ENCODE data around the gene ECD.
"Not testable (repeated sequence)": the region's sequence is repeated elsewhere in the genome, so short reads cannot be mapped to it uniquely, and the experiment has no call there.

Gene ECD

DNA sequence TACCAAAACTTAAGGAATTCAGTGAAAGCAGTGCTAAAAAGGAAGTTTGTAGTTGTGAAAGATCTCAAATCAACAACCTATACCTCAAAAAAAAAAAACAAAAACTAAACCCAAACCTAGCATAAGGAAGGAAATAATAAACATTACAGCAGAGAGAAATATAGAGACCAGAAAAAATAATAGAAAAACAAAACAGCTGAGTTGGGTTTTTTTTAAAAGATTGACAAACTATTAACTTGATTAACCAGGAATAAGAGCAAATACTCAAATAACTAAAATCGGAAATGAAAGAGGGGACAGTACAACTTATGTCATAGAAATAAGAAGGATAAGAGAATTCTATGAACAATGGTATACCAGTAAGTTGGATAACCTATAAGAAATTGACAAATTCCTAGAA, 6.7 kb downstream of the ECD start:
- DNase-seq (ENCODE audit: low read depth, low spot score), result no peak
- H3K36me3 ChIP-seq (ENCODE audit: control insufficient read depth, insufficient read depth, low read length), result peaks cover 8% of the 10 kb centered on the region; the same call in 1 of the 2 replicates
- H3K27ac ChIP-seq (ENCODE audit: low read length), result no peak overlapping the region
- no CpG with 5 or more reads among the region's 1 CpG for WGBS (ENCODE audit: insufficient coverage, insufficient read length)
- H3K4me3 ChIP-seq (ENCODE audit: low read length), result no peak overlapping the region
- H3K4me1 ChIP-seq (ENCODE audit: control insufficient read depth, insufficient read depth, low read length), result no peaks in the 10 kb centered on the region
- no peaks in the 10 kb centered on the region for H3K27me3 ChIP-seq (ENCODE audit: control insufficient read depth, insufficient read depth, low read length)
- no peaks in the 10 kb centered on the region for H3K9me3 ChIP-seq (ENCODE audit: control insufficient read depth, insufficient read depth, low read length)

DNA sequence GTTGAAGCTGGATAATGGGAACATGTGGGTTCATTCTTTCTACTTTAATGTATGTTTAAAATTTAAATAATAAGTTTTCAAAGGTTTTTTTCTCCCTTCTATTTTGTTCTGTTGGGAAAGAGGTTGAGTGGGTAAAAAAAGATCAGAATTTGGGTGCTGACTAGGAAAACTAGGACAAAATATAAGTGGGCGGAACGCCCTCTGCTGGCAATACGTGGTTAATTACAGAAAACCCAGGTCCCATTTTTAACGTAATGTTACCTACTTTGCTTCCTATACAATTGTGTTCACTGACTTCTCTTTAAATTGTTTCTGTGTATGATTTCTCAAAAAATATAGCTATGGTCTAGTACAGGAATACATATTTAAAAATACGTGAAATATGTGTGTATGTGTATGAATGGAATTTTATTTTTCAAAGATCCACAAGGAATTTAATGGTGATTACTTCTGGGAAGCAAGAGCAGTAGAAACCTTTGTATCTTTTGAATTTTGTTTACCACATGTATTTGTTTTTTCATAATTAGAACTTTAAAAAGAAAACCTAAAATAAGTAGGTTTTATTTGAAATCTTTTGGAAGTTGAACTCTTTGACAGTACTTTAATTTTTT, 8.7 kb downstream of the ECD start:
- Histone ChIP-seq H3K9me3 (ENCODE audit: control insufficient read depth, insufficient read depth, low read length) (no peaks in the 10 kb centered on the region), H3K4me1 (ENCODE audit: control insufficient read depth, insufficient read depth, low read length) (no peaks in the 10 kb centered on the region), H3K4me3 (ENCODE audit: low read length) (no peak overlapping the region), H3K36me3 (ENCODE audit: control insufficient read depth, insufficient read depth, low read length) (peaks cover 8% of the 10 kb centered on the region; the same call in 1 of the 2 replicates), H3K27ac (ENCODE audit: low read length) (no peak overlapping the region), H3K27me3 (ENCODE audit: control insufficient read depth, insufficient read depth, low read length) (no peaks in the 10 kb centered on the region)
- DNase-seq (ENCODE audit: low read depth, low spot score), result peak; percentile 9
- WGBS (ENCODE audit: insufficient coverage, insufficient read length), result no CpG with 5 or more reads among the region's 5 CpGs

DNA sequence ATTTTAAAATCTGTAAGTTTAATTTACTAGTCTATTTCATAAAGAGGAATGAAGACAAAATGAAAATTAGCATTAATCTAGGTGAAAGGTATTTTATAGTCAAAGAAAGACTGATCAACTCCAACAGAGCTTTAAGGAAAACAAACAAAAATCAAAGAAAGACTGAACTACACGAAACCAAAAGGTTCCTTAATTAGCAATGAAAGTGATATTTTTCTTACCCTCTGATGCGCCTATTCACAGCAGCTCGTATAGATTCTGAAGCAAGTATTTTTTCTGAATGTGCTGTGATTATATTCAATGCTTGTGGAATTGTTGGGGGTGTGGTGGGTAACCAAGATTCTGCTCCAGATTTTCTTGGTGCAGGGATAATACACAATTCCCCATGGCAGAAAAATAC, 11.8 kb downstream of the ECD start:
- no peak for DNase-seq (ENCODE audit: low read depth, low spot score)
- WGBS (ENCODE audit: insufficient coverage, insufficient read length), result no CpG with 5 or more reads among the region's 3 CpGs
- Histone ChIP-seq H3K4me3 (ENCODE audit: low read length) (no peak overlapping the region), H3K27me3 (ENCODE audit: control insufficient read depth, insufficient read depth, low read length) (no peaks in the 10 kb centered on the region), H3K4me1 (ENCODE audit: control insufficient read depth, insufficient read depth, low read length) (no peaks in the 10 kb centered on the region), H3K36me3 (ENCODE audit: control insufficient read depth, insufficient read depth, low read length) (peaks cover 5% of the 10 kb centered on the region; the same call in 1 of the 2 replicates), H3K9me3 (ENCODE audit: control insufficient read depth, insufficient read depth, low read length) (no peaks in the 10 kb centered on the region), H3K27ac (ENCODE audit: low read length) (no peak overlapping the region)

DNA sequence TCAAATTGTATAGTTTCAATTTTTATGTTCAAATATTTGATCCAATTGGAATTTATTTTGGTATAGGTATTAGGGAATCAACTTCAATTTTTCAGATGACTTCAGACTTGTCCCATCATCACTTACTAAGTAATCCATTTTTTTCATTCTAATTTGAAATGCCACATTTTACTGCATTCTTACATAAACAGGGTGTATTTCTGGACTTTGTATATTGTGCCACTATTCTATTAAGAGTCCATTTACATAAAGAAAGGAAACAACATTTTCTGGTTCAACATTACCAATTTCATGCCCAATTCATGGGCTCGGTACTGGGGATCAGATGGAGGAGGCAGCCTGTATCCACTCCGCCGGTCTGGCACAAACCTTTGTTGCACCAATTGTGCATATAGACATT, 15.8 kb downstream of the ECD start:
- no peak for DNase-seq (ENCODE audit: low read depth, low spot score)
- Histone ChIP-seq H3K36me3 (ENCODE audit: control insufficient read depth, insufficient read depth, low read length) (peaks cover 6% of the 10 kb centered on the region; the same call in 1 of the 2 replicates), H3K9me3 (ENCODE audit: control insufficient read depth, insufficient read depth, low read length) (no peaks in the 10 kb centered on the region), H3K27ac (ENCODE audit: low read length) (no peak overlapping the region), H3K4me3 (ENCODE audit: low read length) (no peak overlapping the region), H3K4me1 (ENCODE audit: control insufficient read depth, insufficient read depth, low read length) (no peaks in the 10 kb centered on the region), H3K27me3 (ENCODE audit: control insufficient read depth, insufficient read depth, low read length) (no peaks in the 10 kb centered on the region)
- no CpG with 5 or more reads among the region's 3 CpGs for WGBS (ENCODE audit: insufficient coverage, insufficient read length)

GRCh38 chr10:73150633-73151413, 17.0 kb downstream of the ECD start:
- not testable (repeated sequence) for H3K4me3 ChIP-seq (ENCODE audit: low read length); DNase-seq (ENCODE audit: low read depth, low spot score); H3K27ac ChIP-seq (ENCODE audit: low read length); H3K27me3 ChIP-seq (ENCODE audit: control insufficient read depth, insufficient read depth, low read length); H3K9me3 ChIP-seq (ENCODE audit: control insufficient read depth, insufficient read depth, low read length); H3K4me1 ChIP-seq (ENCODE audit: control insufficient read depth, insufficient read depth, low read length); H3K36me3 ChIP-seq (ENCODE audit: control insufficient read depth, insufficient read depth, low read length)
- no CpG with 5 or more reads among the region's 8 CpGs for WGBS (ENCODE audit: insufficient coverage, insufficient read length)

- H3K4me1 ChIP-seq (ENCODE audit: control insufficient read depth, insufficient read depth, low read length), result no peaks in the 10 kb centered on the region
- no CpG with 5 or more reads among the region's 3 CpGs for WGBS (ENCODE audit: insufficient coverage, insufficient read length)
- no peaks in the 10 kb centered on the region for H3K27me3 ChIP-seq (ENCODE audit: control insufficient read depth, insufficient read depth, low read length)
- no peak for DNase-seq (ENCODE audit: low read depth, low spot score)
- no peak overlapping the region for H3K4me3 ChIP-seq (ENCODE audit: low read length)
- no peak overlapping the region for H3K27ac ChIP-seq (ENCODE audit: low read length)
- no peaks in the 10 kb centered on the region; the same call in 1 of the 2 replicates for H3K36me3 ChIP-seq (ENCODE audit: control insufficient read depth, insufficient read depth, low read length)
- no peaks in the 10 kb centered on the region for H3K9me3 ChIP-seq (ENCODE audit: control insufficient read depth, insufficient read depth, low read length)
These were observed 26.2 kb downstream of the ECD start for GRCh38 chr10:73141603-73142002.

DNA sequence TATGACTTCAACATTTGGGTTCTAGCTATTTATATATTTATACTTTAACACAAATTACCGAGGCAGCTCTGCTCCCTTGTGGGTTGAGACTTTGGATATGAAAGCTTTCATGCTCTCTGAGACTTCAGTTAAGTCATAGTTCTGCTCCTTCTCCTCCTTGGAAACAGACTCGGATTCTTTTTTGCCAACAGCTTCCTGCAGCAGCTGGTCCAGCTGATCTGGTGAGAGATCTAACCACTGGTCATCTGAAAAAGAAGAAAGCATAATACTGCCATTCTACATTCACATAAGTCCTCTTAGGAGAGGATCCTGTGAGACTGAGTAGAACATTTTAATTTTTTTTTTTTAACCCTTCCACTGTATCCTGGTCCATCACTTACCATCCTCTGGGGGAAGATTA, 28.6 kb downstream of the ECD start:
- Histone ChIP-seq H3K9me3 (ENCODE audit: control insufficient read depth, insufficient read depth, low read length) (no peaks in the 10 kb centered on the region), H3K4me3 (ENCODE audit: low read length) (no peak overlapping the region), H3K27me3 (ENCODE audit: control insufficient read depth, insufficient read depth, low read length) (no peaks in the 10 kb centered on the region), H3K27ac (ENCODE audit: low read length) (no peak overlapping the region), H3K36me3 (ENCODE audit: control insufficient read depth, insufficient read depth, low read length) (peaks cover 3% of the 10 kb centered on the region; the same call in 1 of the 2 replicates), H3K4me1 (ENCODE audit: control insufficient read depth, insufficient read depth, low read length) (no peaks in the 10 kb centered on the region)
- no CpG with 5 or more reads among the region's 2 CpGs for WGBS (ENCODE audit: insufficient coverage, insufficient read length)
- DNase-seq (ENCODE audit: low read depth, low spot score), result no peak

DNA sequence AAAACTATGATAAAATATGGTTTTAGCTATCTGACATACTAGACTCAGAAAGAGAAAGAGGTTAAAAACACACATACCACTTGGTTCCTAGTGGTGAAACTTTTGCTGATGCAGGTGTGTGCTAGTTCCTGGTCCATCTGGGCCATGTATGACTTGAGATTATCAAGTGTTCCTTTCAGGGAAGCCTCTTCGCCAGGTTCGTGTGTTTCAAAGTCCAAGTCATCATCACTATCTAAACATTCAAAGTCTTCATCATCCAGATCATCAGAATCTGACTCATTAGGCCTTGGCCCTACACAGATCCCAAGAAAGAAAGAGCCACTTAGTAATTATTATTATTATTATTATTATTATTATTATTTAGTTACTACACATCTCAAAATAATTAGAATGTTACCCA, 31.2 kb downstream of the ECD start:
- DNase-seq (ENCODE audit: low read depth, low spot score), result no peak
- peaks cover 4% of the 10 kb centered on the region; the same call in 1 of the 2 replicates for H3K36me3 ChIP-seq (ENCODE audit: control insufficient read depth, insufficient read depth, low read length)
- no peaks in the 10 kb centered on the region for H3K27me3 ChIP-seq (ENCODE audit: control insufficient read depth, insufficient read depth, low read length)
- H3K27ac ChIP-seq (ENCODE audit: low read length), result no peak overlapping the region
- WGBS (ENCODE audit: insufficient coverage, insufficient read length), result no CpG with 5 or more reads among the region's 2 CpGs
- no peaks in the 10 kb centered on the region for H3K4me1 ChIP-seq (ENCODE audit: control insufficient read depth, insufficient read depth, low read length)
- H3K4me3 ChIP-seq (ENCODE audit: low read length), result no peak overlapping the region
- H3K9me3 ChIP-seq (ENCODE audit: control insufficient read depth, insufficient read depth, low read length), result no peaks in the 10 kb centered on the region

DNA sequence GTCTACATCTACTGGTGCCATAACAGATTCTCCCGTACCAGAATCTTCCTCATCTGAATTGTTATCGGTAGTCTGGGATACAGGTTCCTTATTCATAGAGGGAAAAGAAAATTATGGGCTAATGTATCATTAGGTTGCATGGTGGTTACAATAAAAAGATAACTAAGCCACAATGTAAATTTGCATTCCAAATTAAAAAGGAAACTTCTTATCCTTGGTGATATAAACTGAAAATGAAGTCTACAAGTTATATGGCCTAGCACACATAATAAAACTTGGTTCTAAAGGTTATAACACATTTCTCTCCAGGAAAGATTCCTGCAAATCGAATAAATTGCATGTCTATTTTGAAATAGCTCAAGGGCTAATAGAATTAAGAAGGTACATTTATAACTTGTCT, 33.1 kb downstream of the ECD start:
- no peaks in the 10 kb centered on the region for H3K27me3 ChIP-seq (ENCODE audit: control insufficient read depth, insufficient read depth, low read length)
- H3K27ac ChIP-seq (ENCODE audit: low read length), result no peak overlapping the region
- H3K9me3 ChIP-seq (ENCODE audit: control insufficient read depth, insufficient read depth, low read length), result no peaks in the 10 kb centered on the region
- no peak for DNase-seq (ENCODE audit: low read depth, low spot score)
- no CpG with 5 or more reads among the region's 3 CpGs for WGBS (ENCODE audit: insufficient coverage, insufficient read length)
- H3K4me1 ChIP-seq (ENCODE audit: control insufficient read depth, insufficient read depth, low read length), result no peaks in the 10 kb centered on the region
- peaks cover 4% of the 10 kb centered on the region; the same call in 1 of the 2 replicates for H3K36me3 ChIP-seq (ENCODE audit: control insufficient read depth, insufficient read depth, low read length)
- no peak overlapping the region for H3K4me3 ChIP-seq (ENCODE audit: low read length)

DNA sequence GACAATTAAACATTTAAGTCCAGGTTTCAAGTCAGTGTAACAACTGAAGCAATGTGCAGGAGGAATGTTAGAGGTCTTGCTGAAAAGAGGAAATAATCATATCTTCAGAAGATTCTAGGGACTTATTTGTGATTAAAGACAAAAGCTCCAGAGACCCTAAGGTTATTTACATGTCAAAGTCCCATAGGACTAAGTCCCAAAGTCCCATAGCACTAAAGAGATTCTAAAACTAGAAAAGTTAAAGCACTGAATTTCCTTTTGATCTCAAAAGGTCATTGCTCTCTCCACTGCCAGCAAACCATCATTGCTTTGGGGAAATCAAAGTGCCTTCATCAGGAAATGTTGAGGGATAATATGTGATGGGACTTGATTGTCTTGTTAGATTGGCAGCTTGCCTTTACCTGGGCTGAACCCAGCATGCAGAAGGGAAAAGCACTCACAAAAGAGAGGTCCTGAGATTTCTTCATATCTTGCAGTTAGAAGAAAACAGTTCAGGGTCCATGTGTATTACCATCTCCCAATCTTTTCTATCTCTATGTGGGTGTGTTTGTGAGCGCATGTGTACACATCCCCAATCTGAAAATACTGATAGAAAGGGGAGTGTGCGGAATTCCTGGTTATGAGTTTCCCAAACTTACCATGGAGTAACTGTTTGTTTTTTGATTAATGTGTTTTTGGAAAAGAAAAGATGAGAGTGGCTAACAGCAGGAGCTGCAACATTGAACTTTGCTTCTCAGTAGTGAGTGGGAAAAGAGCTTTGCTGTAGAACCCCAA, 35.7 kb downstream of the ECD start:
- Histone ChIP-seq H3K36me3 (ENCODE audit: control insufficient read depth, insufficient read depth, low read length) (peaks cover 4% of the 10 kb centered on the region; the same call in 1 of the 2 replicates), H3K4me3 (ENCODE audit: low read length) (no peak overlapping the region), H3K9me3 (ENCODE audit: control insufficient read depth, insufficient read depth, low read length) (no peaks in the 10 kb centered on the region), H3K27ac (ENCODE audit: low read length) (no peak overlapping the region), H3K4me1 (ENCODE audit: control insufficient read depth, insufficient read depth, low read length) (no peaks in the 10 kb centered on the region), H3K27me3 (ENCODE audit: control insufficient read depth, insufficient read depth, low read length) (no peaks in the 10 kb centered on the region)
- no CpG with 5 or more reads among the region's 2 CpGs for WGBS (ENCODE audit: insufficient coverage, insufficient read length)
- no peak for DNase-seq (ENCODE audit: low read depth, low spot score)
